ENCODE measurements around the gene DAB2. TPM values are rescaled to one million over a fixed set of nuclear protein-coding genes. Genes with fewer than 3 reads are reported as not detected.

DAB2 gene
- total RNA-seq, 1 experiment from 2014 or later, result 5.5 TPM

- Histone ChIP-seq H3K27ac (ENCODE audit: low read depth, low read length) (no peak overlapping the region), H2AFZ (ENCODE audit: low read depth, low read length, poor library complexity, severe bottlenecking) (no peak overlapping the region), H3K79me2 (ENCODE audit: insufficient read depth, low read length) (no peaks in the 10 kb centered on the region), H3K9me3 (ENCODE audit: control insufficient read depth in 1 of 2, insufficient read depth in 1 of 2, low read depth in 1 of 2, low read length in 2 of 2) (no peaks in the 10 kb centered on the region), H3K36me3 (ENCODE audit: control insufficient read depth in 1 of 2, insufficient read depth in 2 of 2, low read length in 2 of 2) (no peaks in the 10 kb centered on the region), H3K27me3 (ENCODE audit: insufficient read depth, low read length) (no peaks in the 10 kb centered on the region), H4K20me1 (ENCODE audit: insufficient read depth) (no peaks in the 10 kb centered on the region), H3K4me2 (ENCODE audit: low read length) (no peak overlapping the region), H3K4me3 (replicated peaks in 1 of 2; ENCODE audit: low read depth in 1 of 2, low read length in 2 of 2) (no peak overlapping the region), H3K4me1 (ENCODE audit: control insufficient read depth in 1 of 2, insufficient read depth in 2 of 2, low read length in 2 of 2) (peaks cover 0 to 7% of the 10 kb centered on the region in 2 experiments; a peak in 1 of 4 replicates), H3K9me2 (ENCODE audit: insufficient read depth) (no peaks in the 10 kb centered on the region), H3K9ac (ENCODE audit: low read length) (no peak overlapping the region)
- TF ChIP-seq POLR2A (IDR thresholded peaks at IDR 0.05; ENCODE audit: borderline replicate concordance, extremely low read depth, insufficient read depth, insufficient read length), result no peak
- TF ChIP-seq ELF1 (IDR thresholded peaks at IDR 0.05; ENCODE audit: borderline replicate concordance, low read depth), result no peak
- no peak for TF ChIP-seq TCF7L2 (IDR thresholded peaks at IDR 0.05; ENCODE audit: borderline replicate concordance, extremely low read depth, insufficient read depth, insufficient read length)
- TF ChIP-seq SP1 (IDR thresholded peaks at IDR 0.05; ENCODE audit: low read depth), result no peak
- TF ChIP-seq MAX (IDR thresholded peaks at IDR 0.05), result no peak
- DNase-seq (ENCODE audit: low read depth, low spot score) (no peak), ATAC-seq (no peak)
- CTCF ChIA-PET, result no interaction called here
- BruUV-seq (replicated peaks), result no TSS peak
- RAD21 ChIA-PET (ENCODE audit: low non-redundant PET in 1 of 2, low total read pairs in 2 of 2, uncharacterized antibody in 2 of 2, unreplicated experiment in 2 of 2), result no interaction called here
- POLR2A ChIA-PET, result no interaction called here
- intact Hi-C loops (cut with micrococcal nuclease), result no loop called here
These were observed 72.6 kb downstream of the DAB2 start for GRCh38 chr5:39352170-39352569.

GRCh38 chr5:39349484-39349883 lies 75.3 kb downstream of the DAB2 start:
- ATAC-seq, result no peak
- RAD21 ChIA-PET (ENCODE audit: low non-redundant PET in 1 of 2, low total read pairs in 2 of 2, uncharacterized antibody in 2 of 2, unreplicated experiment in 2 of 2), result no interaction called here
- no peak for TF ChIP-seq YY1 (IDR thresholded peaks at IDR 0.05; ENCODE audit: extremely low read depth, insufficient replicate concordance, low read depth, low read length)
- no peak for TF ChIP-seq CEBPB (IDR thresholded peaks at IDR 0.05; ENCODE audit: low read depth)
- TF ChIP-seq POLR2A (IDR thresholded peaks at IDR 0.05; ENCODE audit: borderline replicate concordance, extremely low read depth, insufficient read depth, insufficient read length), result no peak
- no peak for TF ChIP-seq TCF7L2 (IDR thresholded peaks at IDR 0.05; ENCODE audit: borderline replicate concordance, extremely low read depth, insufficient read depth, insufficient read length)
- TF ChIP-seq SP1 (IDR thresholded peaks at IDR 0.05; ENCODE audit: low read depth), result no peak
- TF ChIP-seq ZFX (IDR thresholded peaks at IDR 0.05), result no peak
- no peak for TF ChIP-seq ZNF274 (IDR thresholded peaks at IDR 0.05; ENCODE audit: low read depth, low read length)

More at GRCh38 chr5:39349484-39349883, 75.3 kb downstream of the DAB2 start:
- no peaks in the 10 kb centered on the region for H3K27me3 ChIP-seq (ENCODE audit: insufficient read depth, low read length)
- no peaks in the 10 kb centered on the region for H3K9me2 ChIP-seq (ENCODE audit: insufficient read depth)
- H3K36me3 ChIP-seq (ENCODE audit: control insufficient read depth in 1 of 2, insufficient read depth in 2 of 2, low read length in 2 of 2), result no peaks in the 10 kb centered on the region
- no peak overlapping the region for H3K9ac ChIP-seq (ENCODE audit: low read length)
- H4K20me1 ChIP-seq (ENCODE audit: insufficient read depth), result no peaks in the 10 kb centered on the region
- no peak overlapping the region for H3K4me3 ChIP-seq (replicated peaks in 1 of 2; ENCODE audit: low read depth in 1 of 2, low read length in 2 of 2)
- H3K79me2 ChIP-seq (ENCODE audit: insufficient read depth, low read length), result no peaks in the 10 kb centered on the region
- no TSS peak for BruUV-seq (replicated peaks)
- no peaks in the 10 kb centered on the region for H3K9me3 ChIP-seq (ENCODE audit: control insufficient read depth in 1 of 2, insufficient read depth in 1 of 2, low read depth in 1 of 2, low read length in 2 of 2)
- no peak overlapping the region for H3K4me2 ChIP-seq (ENCODE audit: low read length)
- intact Hi-C loops (cut with micrococcal nuclease), result no loop called here
- H2AFZ ChIP-seq (ENCODE audit: low read depth, low read length, poor library complexity, severe bottlenecking), result no peak overlapping the region
- no peak overlapping the region for H3K27ac ChIP-seq (ENCODE audit: low read depth, low read length)
- no peak for DNase-seq (ENCODE audit: low read depth, low spot score)
- ChIA-PET POLR2A (no interaction called here), CTCF (no interaction called here)
- H3K4me1 ChIP-seq (ENCODE audit: control insufficient read depth in 1 of 2, insufficient read depth in 2 of 2, low read length in 2 of 2), result no peaks in the 10 kb centered on the region

All from HCT116 (cell line).